ENCODE measurements around the gene ASTN2.

ASTN2 gene

GRCh38 chr9:117415358-117415914 lies 579 bp upstream of the ASTN2 start:
- peak in 3 of 56 donors; percentile 9 to 36 (median 12) for DNase-seq

GRCh38 chr9:117414220-117414905 lies 494 bp downstream of the ASTN2 start:
- peak in 36 of 56 donors; percentile 19 to 70 (median 48) for DNase-seq

DNA sequence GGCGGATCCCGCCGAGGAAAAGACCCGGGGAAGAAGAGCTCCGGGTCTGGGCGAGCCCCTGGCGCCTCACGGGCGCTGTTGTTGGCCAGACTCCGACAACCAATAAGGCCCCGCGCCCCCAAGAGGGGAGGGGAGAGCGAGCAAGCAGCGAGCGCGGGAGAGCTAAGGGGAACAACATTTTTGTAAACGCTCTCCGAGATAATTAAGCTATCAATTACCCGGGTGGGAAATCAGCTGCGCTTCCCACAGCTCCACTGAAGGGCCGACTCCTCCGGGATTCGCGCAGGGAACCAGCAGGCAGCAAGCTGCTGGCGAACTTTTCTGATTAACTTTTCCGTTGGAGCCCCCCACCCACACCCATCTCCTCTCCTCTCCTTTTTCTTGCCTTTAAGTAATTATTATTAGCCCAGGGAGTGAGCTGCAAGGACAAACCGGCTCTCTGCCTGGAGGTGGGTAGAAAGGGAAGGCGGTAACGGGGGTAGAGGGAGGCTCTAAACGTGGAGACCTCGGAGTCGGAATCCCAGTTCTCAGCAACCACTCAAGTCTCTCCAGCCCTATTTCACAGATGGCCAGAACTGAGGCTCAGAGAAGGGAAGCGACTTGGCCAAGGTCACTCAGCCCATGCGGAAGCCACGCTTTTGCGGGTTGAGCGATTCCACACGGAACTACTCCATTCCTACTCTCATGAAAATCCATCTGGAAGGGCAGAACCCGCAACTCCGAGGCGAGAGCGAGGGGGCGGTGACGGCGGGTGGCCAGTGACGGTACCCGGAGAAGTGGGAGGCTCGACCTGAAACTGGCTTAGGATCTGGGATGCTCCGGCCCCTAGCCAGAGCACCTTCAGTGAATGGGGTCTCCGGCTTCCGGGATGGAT lies 1.3 kb downstream of the ASTN2 start:
- DNase-seq = peak in 16 of 56 donors; percentile 6 to 52 (median 18)

DNA sequence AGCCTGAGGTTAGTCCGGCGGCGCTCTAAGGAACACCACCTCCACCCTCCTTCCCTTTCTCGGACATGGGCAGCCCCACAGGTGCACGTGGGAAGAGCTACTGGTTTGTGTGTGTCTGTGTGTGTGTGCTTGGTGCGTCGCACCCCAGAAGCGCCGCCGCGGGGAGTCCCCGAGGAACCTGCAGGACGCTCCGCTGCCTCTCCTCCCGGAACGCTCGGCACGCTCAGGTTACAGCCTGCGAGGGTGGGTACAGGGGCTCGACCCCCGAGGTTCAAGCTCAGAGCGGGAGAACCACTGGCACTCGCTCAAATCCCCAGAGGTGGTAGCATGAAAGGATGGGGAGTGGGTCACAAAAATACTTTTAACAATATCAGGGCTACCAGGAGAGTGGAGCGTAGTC lies 2.0 kb downstream of the ASTN2 start:
- peak in 1 of 56 donors; percentile 14 for DNase-seq

DNA sequence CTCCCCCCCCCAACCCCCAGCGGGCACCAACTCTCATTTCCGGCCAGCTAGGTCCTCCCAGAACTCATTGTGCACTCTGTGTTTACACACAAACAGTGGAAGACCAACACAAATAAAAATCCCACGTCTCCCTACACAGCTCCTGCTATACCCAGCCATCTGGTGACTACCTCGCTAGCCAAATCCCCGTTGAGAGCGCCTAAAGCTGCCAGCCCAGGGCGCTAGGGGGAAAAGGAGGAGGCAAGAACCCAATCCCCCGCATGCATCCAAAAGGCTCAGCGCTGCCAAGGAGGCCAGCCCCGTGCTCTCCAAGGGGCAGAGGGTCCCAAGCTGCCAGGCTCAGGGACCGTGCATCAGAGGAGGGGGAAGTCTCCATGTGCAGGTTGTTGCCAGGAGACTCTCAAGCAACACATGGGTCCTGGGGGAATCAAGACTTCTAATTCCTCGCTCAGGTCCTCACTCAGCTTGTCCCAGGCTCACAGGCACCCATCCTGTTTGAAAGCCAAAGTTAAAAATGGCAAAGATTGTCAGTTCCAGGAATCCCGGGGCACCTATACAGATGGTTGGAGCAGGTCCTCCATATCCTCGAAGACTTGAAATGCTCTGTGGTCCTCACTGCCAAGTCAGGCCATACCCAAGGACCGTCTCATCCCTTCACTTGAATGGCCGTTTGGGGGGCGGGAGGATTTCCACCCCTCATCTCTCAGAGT lies 2.7 kb downstream of the ASTN2 start:
- peak in 6 of 56 donors; percentile 2 to 29 (median 14) for DNase-seq

DNA sequence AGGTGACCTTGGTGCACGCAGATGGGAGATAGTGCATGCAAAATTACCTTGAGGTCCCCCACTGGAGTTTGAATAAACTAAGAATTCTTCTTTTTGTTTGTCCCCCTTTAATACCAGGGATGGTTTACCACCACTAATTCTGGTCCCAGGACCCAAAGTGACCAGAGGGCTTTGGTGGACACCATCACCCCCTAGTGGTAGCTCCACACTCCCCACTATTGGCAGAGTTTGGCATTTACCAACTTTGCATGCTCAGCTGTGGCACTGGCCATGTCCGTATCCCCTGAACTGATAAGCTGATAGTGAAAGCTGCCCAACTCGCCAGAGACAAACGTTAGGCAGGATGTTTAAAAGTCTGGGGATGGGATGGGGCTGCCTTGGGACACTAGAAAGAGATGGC lies 3.3 kb downstream of the ASTN2 start:
- peak in 44 of 56 donors; percentile 10 to 79 (median 51) for DNase-seq

DNA sequence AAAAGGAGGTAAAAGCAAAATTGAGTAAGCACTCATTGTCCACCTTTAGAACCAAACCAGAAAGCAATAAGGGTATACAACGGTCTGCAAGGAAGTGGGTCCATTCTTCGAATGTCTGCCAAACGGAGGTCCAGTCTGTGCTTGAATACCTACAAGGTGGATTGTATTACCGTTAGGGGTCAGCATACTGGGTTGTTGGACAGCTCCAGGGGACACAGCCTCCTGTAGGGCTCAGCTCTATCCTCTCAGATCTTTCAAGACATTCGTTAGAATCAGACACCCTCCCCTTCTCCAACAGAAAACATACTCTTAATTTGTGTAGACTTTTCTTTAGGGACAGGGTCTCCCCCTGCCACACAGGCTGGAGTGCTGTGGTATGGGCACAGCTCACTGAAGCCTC lies 5.5 kb downstream of the ASTN2 start:
- DNase-seq = no peak

GRCh38 chr9:117407436-117408022 lies 7.3 kb downstream of the ASTN2 start:
- DNase-seq = peak in 12 of 56 donors; percentile 3 to 24 (median 14)

GRCh38 chr9:117405950-117406705 lies 8.7 kb downstream of the ASTN2 start:
- peak in 6 of 56 donors; percentile 11 to 40 (median 17) for DNase-seq

- DNase-seq = no peak
Measured at GRCh38 chr9:117403848-117404247, 11.0 kb downstream of the ASTN2 start.

DNA sequence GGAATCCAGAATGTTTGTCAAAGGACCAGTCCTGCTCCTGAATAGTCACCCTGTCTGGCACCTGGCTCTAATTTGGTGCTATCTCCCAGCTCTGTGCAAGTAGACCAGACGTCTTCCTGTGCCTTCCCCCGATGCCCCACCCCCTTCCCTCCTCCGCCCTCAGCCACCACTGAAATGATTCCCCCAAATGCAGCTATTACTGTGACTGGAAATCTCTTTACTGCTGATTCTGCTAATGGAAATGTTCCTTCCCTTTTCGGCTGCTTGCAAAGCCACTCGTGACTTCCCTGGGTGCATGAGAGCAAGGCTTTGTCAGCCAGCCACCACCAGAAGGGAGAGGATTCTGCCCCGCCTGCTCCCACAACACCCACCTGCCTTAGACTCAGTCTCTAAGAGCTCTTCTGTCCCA lies 11.4 kb downstream of the ASTN2 start:
- peak in 48 of 56 donors; percentile 17 to 81 (median 62) for DNase-seq

DNA sequence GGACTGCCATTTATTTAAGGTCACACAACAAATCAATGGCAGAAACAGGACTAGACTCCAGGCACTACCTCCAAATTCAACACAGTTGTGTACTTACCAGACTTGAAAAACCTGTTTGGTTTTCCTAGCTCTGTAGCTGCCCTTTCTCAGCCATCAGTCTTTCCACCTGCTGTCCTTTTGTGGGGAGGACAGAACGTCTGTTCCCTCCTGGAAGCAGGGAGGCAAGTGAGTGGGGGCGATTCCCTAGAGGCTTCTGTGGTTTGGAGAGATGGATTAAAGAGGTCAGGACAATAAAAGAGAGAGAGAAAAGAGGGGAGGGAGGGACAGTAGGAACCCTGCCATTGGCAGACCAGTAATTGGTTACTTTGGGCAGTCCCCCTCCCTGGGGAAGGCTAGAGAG lies 14.7 kb downstream of the ASTN2 start:
- DNase-seq = no peak

DNA sequence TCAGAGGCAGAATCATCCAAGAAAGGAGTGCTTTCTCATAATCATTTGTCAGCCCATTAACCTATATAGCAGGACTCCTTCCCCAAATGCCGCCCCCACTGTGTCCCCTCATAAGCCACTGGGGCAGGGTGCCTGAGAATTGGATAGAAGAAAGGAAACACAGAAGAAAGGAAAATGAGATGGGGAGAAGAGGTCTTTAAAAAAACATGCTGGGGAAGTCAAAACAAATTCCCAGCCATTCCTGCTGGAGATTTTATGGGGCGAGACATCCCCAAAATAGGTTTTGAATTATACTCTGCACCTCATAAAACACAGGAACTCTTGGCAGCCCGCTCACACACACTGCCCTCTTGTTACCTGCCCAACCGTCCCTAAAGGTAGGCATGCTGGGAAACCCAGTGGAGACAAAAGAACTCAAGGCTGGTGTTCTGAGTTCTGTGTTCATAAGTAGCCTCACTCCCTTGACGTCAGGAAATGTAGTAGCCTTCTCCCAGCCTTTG lies 19.7 kb downstream of the ASTN2 start:
- DNase-seq = no peak

GRCh38 chr9:117394655-117395054 lies 20.2 kb downstream of the ASTN2 start:
- no peak for DNase-seq

- no peak for DNase-seq
Measured at GRCh38 chr9:117392992-117393391, 21.9 kb downstream of the ASTN2 start.

DNA sequence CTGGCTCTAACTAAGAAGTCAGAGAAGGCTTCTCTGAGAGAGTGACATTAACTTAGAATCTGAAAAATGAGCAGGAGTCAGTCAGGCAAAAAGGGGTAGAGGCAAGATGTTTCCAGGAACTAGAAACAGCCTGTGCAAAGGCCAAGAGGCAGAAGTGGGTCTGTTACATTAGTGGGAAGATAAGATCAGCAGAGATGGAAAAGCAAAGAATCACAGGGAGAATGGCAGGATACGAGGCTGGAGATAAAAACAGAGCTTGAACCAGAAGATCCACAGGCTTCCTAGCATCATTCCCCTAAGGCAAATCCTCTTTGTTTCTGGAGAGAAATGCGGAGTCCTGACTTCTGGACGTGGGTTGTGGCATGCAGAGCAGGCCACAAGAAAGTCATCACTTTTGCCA lies 27.4 kb downstream of the ASTN2 start:
- no peak for DNase-seq

DNA sequence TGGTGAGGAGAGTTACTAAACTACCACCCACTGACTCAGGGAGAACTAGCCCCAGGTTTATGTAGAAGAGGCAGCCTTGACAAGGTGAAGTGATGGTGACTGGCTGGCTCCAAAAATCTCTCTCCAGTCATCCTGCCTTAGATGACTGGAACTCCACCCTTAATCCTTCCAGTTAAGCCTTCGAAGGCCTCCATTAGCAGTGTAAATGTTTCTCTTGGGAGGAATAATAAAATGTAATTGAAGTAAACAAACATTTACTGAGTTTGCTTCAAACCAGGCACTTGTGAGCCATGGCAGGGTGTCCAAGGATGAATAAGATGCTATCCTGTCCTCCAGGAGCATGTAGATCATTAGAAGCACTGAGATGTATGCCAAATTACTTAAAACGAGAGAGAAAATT lies 35.5 kb downstream of the ASTN2 start:
- no peak for DNase-seq

DNA sequence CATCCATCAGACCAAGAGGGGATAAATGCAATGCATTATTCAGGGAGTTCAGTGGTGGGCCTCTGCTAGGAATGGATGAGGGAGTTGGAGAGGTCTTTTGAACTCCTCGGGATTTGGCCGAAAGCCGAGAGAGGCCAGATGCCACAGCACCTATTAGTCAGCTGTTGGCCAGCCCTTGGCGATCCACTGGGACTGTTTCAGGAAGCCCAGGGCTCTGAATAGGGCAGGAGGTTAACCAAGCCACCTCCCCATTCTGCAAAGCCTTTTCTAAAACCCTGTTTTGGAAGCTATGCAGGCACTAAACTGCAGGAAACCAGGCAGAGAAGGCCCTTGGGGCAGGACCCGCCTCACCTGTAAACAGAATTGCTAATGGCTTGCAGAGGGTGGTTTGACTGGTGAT lies 37.8 kb downstream of the ASTN2 start:
- peak in 2 of 56 donors; percentile 7 to 30 for DNase-seq

DNA sequence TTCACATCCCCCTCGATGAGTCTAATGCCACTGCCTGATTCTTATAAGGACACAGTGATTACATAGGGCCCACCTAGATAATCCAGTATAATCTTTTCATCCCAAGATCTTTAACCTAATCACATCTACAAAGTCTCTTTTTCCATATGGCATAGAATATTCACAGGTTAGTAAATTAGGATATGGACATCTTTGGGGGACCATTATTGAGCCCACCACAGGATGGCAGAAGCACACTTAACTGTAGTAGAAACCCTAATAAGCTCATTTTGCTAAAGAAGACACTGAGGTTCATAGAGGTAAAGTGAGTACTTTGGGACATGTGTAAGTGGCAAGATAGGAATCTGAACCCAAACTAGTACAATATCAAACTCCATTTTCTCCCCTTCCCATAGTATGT lies 38.9 kb downstream of the ASTN2 start:
- no peak for DNase-seq

DNA sequence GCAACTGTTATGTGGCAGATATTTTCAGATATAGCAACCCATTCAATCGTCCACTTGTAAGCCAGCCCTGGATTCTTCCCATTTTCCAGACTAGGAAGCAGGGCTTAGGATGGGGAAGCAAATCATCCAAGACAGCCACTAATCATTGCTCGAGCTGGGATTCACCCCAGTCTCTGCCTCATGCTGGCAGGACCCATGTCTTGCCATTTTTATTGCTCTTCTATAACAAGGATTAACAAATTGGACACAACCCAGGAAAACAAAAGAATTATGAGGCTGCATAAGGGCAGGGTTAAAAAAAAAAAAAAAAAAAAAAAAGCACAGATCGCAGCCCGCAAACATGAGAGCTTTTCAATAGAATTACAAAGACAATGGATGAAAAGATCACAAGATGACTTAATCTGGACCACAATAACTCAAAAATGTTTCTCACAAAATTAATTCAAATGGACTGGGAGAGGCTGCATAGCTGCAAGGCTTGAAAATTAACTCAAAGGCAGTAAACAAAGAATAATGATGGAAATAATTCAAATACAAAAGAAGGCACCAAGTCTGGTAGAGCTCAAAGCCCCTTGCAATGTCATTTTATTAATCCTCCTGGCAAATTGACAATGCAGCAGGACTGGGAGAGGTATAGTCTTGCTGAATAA lies 40.7 kb downstream of the ASTN2 start:
- peak in 1 of 56 donors; percentile 9 for DNase-seq
